GM18520 (cell line): Measurements from ENCODE around the gene SUSD4.
"Not testable (repeated sequence)": the region's sequence is repeated elsewhere in the genome, so short reads cannot be mapped to it uniquely, and the experiment has no call there.

ENCODE experiments used
- ATAC-seq: cut with Tn5 transposase; IDR thresholded peaks from one replicate; pipeline ENCODE4 v1.9.1; 2021; ENCODE audit not compliant: unreplicated experiment

Gene SUSD4, protein sequence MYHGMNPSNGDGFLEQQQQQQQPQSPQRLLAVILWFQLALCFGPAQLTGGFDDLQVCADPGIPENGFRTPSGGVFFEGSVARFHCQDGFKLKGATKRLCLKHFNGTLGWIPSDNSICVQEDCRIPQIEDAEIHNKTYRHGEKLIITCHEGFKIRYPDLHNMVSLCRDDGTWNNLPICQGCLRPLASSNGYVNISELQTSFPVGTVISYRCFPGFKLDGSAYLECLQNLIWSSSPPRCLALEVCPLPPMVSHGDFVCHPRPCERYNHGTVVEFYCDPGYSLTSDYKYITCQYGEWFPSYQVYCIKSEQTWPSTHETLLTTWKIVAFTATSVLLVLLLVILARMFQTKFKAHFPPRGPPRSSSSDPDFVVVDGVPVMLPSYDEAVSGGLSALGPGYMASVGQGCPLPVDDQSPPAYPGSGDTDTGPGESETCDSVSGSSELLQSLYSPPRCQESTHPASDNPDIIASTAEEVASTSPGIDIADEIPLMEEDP

GRCh38 chr1:223363856-223364684 lies at the start of gene SUSD4:
Gene SUSD4, minus strand, starts transcription at chr1:223364176. Its CDS starts 751 bp downstream, at chr1:223363425.
- ATAC-seq, result no peak

DNA sequence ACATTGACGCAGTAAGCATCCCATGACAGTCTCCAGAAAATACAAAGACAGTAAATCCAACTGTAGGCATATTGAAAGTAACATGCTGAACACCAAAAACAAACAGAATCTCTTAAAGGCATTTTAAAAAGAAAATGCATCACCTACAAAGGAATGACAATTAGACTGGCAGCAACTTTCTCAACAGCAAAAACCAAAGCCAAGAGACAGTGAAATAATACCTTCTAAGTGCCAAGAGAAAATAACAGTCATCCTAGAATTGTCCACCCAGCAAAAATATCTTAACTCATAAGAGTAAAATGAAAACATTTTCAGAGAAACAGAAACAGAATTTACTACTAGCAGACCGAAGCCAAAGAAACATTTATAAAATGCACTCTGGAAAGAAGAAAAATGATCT lies 49.2 kb upstream of the SUSD4 start:
- no peak for ATAC-seq

- ATAC-seq, result no peak
These were observed 47.7 kb upstream of the SUSD4 start for GRCh38 chr1:223411710-223412109.

DNA sequence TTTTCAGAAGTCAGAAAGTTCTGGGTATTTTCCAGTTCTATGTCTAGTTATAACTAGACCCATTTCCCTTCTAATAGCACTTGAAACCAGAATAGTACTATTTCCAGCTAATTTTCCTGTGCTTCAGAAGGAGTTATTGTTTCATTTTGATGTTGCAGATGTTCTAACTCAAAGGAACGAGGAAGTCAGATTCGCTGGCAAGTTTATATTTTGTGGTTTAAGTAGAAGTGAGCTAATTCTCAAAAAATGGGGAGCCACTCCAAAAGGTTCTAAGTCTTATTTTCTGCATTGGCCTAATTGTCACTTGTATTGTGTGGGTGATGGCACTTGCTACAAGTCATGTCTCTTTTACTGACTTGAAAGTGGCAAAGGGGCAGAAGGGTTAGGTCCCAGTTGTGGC lies 47.3 kb upstream of the SUSD4 start:
- ATAC-seq, result no peak

GRCh38 chr1:223410036-223410435 lies 46.1 kb upstream of the SUSD4 start:
- ATAC-seq, result no peak

GRCh38 chr1:223405507-223405906 lies 41.5 kb upstream of the SUSD4 start:
- no peak for ATAC-seq

GRCh38 chr1:223403184-223403815 lies 39.3 kb upstream of the SUSD4 start:
- no peak for ATAC-seq

- ATAC-seq, result no peak
These were observed 38.8 kb upstream of the SUSD4 start for GRCh38 chr1:223402790-223403142.

DNA sequence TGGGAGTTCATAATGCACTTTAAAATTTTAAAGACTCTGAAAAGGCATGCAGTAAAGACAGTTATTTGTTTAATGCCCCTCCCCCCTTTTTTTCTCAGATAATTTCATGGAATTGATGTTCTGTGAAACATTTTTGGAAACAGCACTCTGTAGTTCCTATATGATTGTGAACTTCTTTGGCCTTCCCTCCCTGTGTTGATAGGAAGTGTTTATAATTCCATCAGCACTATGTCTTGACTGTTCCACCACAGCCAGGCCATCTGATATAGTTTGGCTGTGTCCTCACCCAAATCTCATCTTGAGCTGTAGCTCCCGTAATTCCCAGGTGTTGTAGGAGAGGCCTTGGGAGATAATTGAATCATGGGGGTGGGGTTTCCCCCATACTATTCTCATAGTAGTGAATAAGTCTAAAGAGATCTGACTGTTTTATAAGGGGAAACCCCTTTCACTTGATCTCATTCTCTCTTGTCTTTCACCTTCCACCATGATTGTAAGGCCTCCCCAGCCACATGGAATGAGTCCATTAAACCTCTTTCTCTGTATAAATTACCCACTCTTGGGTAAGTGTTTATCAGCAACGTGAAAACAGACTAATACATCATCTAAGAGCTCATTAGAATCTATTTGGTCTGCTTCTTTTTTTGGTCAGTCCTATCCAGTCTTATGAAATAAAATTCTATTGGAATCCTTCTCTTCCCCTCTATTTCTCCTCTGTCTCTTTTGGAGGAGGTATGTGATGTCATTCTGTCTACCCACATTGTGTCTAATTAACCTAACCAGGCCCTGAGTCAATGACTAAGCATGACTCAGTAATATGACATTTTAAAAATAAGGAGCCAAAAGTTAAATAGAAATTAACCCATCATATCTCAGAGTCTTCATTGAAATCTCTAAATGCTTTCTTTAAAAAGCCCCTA lies 38.2 kb upstream of the SUSD4 start:
- no peak for ATAC-seq

- not testable (repeated sequence) for ATAC-seq
These were observed 35.4 kb upstream of the SUSD4 start for GRCh38 chr1:223399393-223399792.

GRCh38 chr1:223394706-223395105 lies 30.7 kb upstream of the SUSD4 start:
- no peak for ATAC-seq

DNA sequence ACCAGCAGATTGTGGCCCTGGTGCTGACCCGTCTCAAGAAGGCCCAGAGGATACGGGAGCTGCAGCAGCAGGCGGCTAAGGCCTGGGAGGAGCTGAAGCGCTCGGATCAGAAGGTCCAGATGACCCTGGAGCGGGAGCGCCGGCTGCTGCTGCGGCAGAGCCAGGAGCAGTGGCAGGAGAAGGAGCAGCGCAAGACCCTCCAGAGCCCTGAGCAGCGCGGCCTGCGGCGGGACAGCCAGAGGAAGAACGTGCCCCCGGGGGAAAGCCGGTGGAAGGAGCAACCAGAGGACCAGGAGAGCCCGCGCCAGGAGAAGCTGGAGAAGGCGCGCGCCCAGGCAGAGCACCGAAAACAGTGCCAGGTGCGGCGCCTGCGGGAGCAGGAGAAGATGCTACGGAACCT lies 30.3 kb upstream of the SUSD4 start:
- ATAC-seq, result no peak

- ATAC-seq, result no peak
These were observed 29.6 kb upstream of the SUSD4 start, which contains the start of gene CCDC185 for GRCh38 chr1:223393275-223394214. Gene CCDC185, plus strand, starts transcription at chr1:223393415. Its CDS starts 61 bp downstream, at chr1:223393476.

- no peak for ATAC-seq
These were observed 26.6 kb upstream of the SUSD4 start for GRCh38 chr1:223390618-223391017.

DNA sequence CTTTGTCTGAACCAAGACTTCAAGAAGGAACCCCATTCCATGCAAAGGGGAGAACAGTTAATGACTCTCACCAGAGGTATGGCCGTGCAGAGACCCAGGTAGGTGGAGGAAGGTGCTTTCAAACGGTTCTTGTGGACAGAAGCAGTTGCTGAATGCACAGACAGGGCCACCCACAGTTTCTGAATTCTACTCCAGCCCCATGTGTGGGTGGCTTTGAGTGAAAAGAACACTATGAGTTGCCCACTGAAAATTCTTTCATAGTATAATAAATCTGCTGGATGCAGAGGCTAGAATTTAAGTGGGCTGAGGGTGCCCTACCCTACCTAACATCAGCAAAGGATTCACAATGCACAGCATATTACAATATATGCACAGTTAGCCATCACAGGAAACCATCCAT lies 22.0 kb upstream of the SUSD4 start:
- ATAC-seq, result no peak

- ATAC-seq, result no peak
These were observed 14.8 kb upstream of the SUSD4 start for GRCh38 chr1:223378754-223379153.

DNA sequence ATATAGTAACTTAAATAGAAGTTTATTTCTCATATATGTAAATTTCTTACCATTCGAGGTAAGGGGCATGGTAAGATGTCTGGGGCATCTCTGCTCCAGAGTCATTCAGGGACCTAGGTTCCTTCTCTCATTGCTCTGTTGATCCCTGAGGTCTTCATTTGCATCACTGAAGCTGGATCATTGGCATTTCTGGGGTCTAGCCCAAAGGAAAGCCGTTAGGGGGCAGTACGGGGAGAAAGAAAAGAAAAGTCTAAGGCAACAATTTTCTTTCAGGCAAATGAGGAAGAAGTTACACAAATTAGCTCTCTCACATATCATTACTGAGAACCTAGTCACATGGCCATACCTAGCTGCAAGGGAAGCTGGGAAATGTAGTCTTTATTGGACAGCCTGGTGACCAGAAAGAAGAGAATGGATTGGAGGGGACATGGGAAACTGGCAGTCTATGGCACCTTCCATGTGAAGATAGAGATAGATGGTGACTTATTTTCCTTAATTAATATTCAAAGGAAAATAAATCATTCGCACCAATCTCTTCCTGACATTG lies 10.2 kb upstream of the SUSD4 start:
- ATAC-seq, result no peak

DNA sequence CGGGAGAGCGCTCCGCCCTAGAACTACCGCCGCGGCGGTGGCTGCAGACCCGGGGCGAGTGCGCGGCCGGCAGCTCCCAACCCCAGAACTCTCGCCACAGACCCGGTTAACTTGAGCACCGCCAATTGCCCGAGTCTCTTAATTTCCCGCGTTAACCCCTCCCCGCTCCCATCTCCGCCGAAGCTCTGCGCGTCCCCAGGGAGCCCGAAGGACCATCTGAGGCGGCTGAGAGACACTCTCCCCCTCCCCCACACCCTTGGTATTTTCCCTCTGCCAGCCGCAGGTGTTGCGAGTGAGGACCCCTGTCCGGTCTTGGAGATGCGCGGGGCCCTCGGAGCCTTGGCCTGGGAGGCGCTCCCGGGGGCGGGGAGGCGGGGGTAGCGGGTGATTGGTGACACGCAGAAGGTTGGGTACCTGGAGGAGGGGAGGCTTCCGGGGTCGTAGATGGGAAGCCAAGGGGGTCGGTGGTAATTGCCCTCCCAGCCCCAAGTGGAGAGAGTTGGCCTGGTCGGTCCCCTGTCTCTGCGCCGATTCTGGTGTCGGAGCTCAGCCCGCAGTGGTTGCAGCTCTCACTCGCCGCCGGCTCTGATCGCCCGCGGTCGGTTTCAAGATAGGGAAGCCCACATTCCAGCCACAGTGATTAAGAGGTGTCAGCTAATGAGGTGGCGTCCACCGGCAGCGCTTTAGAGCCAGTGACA lies 858 bp upstream of the SUSD4 start:
- ATAC-seq, result no peak
